MM.1S (cell line): Measurements from ENCODE around the gene COMMD3.

Experiments
- EZH2 ChIP-seq: fragments of 300-600 bp; sonication (generic); optimal IDR thresholded peaks from 2 replicates; pipeline ENCODE3; 2017; ENCODE audit warnings: low read depth, mild to moderate bottlenecking, antibody characterized with exemption, low read length, mixed read lengths
- EZH2phosphoT487 ChIP-seq: fragments of 300-600 bp; sonication (generic); IDR thresholded peaks from 2 replicates; pipeline ENCODE4 v1.6.1; 2018; ENCODE audit warnings: antibody characterized with exemption, low read length
- TF ChIP-seq, protein P1 (sequence below): fragments of 300-600 bp; sonication (generic); IDR thresholded peaks from 2 replicates; pipeline ENCODE4 v1.5.1; 2016; ENCODE audit warnings: antibody characterized with exemption, low read length, mixed read lengths

DNA sequence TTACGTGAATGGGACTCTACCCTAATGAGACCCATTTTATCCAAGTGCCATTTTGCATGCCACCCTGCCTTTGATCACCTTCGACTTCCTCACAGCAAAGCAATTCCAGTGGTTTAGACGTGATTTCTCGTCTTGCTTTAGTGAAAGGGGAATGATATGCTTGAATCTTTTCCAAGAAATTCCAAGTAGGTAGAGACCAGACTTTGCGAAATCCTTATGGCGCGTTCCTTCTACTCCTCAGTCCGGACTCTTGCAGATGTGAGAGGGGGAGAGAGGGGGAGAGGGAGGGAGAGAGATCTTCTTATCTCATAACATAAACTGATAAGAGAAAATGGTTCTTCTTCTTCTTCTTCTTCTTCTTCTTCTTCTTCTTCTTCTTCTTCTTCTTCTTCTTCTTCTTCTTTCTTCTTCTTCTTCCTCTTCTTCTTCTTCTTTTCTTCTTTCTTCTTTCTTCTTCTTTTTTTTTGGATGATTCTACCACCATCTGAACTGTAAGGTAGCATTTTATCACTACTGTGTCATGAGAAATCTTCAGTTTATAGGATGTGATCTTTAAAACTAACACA, 30.0 kb downstream of the COMMD3 start:
- TF ChIP-seq, protein P1, sequence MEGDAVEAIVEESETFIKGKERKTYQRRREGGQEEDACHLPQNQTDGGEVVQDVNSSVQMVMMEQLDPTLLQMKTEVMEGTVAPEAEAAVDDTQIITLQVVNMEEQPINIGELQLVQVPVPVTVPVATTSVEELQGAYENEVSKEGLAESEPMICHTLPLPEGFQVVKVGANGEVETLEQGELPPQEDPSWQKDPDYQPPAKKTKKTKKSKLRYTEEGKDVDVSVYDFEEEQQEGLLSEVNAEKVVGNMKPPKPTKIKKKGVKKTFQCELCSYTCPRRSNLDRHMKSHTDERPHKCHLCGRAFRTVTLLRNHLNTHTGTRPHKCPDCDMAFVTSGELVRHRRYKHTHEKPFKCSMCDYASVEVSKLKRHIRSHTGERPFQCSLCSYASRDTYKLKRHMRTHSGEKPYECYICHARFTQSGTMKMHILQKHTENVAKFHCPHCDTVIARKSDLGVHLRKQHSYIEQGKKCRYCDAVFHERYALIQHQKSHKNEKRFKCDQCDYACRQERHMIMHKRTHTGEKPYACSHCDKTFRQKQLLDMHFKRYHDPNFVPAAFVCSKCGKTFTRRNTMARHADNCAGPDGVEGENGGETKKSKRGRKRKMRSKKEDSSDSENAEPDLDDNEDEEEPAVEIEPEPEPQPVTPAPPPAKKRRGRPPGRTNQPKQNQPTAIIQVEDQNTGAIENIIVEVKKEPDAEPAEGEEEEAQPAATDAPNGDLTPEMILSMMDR, result no peak
- no peak for TF ChIP-seq EZH2
- TF ChIP-seq EZH2phosphoT487, result no peak
